Measurements from ENCODE around the gene SALL1. TPM values are rescaled to one million over a fixed set of nuclear protein-coding genes. Genes with fewer than 3 reads are reported as not detected.
A peak's percentile ranks its signal among the peaks of the same experiment; 100 is the strongest.

Gene SALL1
- total RNA-seq, 1 donor from 2014 or later: 15.0 TPM

DNA sequence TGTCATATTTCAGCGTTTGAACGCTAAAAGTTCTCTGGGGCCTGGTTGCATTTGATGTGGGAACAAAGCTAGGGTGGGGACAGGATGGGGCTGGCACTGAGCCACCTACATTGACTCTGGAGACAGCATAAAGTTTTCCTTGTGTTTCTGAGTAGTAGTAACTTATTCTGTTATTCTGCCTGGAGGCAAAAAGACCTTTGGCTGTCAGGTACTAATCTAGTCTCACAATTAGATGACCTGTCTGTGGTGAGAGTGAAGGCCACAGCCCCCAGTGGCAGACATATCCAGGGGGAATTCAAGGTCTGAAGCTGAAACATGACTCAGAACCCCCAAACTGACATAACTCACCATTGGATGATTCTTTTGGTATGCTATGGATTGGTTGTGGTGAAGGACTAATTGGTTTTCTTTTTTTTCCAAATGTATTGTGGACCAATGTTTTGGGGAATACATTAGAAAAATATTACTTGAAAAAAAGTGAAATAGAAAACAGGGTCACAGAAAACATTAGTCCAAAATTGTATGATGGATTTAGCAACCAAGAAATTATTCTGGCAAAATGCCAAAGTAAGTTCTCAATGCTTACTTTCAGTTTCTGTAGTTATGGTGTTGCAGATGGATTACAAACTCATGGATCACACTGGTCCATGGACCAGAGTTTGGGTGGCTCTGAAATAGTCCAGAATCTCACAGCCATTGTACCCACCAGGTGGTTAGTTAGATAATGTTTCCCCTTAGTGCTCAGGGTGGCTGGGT is 10.5 kb upstream of the SALL1 start:
- peaks cover 5% of the 10 kb centered on the region for H3K27me3 ChIP-seq (ENCODE audit: insufficient read depth, low read length)
- TF ChIP-seq EZH2 (IDR thresholded peaks at IDR 0.05; ENCODE audit: insufficient read depth, low read length): no peak
- TF ChIP-seq, protein P1, sequence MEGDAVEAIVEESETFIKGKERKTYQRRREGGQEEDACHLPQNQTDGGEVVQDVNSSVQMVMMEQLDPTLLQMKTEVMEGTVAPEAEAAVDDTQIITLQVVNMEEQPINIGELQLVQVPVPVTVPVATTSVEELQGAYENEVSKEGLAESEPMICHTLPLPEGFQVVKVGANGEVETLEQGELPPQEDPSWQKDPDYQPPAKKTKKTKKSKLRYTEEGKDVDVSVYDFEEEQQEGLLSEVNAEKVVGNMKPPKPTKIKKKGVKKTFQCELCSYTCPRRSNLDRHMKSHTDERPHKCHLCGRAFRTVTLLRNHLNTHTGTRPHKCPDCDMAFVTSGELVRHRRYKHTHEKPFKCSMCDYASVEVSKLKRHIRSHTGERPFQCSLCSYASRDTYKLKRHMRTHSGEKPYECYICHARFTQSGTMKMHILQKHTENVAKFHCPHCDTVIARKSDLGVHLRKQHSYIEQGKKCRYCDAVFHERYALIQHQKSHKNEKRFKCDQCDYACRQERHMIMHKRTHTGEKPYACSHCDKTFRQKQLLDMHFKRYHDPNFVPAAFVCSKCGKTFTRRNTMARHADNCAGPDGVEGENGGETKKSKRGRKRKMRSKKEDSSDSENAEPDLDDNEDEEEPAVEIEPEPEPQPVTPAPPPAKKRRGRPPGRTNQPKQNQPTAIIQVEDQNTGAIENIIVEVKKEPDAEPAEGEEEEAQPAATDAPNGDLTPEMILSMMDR (IDR thresholded peaks at IDR 0.05; ENCODE audit: insufficient read depth, low read depth, low read length): no peak
- DNase-seq (ENCODE audit: low read depth) (no peak), FAIRE-seq (no peak)
- no peaks in the 10 kb centered on the region for H3K36me3 Mint-ChIP-seq (ENCODE audit: low read depth, unreplicated experiment)
- no peak overlapping the region for H3K4me3 Mint-ChIP-seq (ENCODE audit: unreplicated experiment)
- H2AFZ ChIP-seq (ENCODE audit: low read depth, low read length): no peak overlapping the region
- H3K9me3 Mint-ChIP-seq (ENCODE audit: unreplicated experiment): peaks cover 2% of the 10 kb centered on the region
- no peaks in the 10 kb centered on the region for H3K79me2 ChIP-seq (ENCODE audit: insufficient read depth, low read length)
- peak overlapping the region; percentile 19 for H3K4me2 ChIP-seq (ENCODE audit: low read length)
- no peak overlapping the region for H3K4me3 ChIP-seq (ENCODE audit: insufficient read depth, low read depth, low read length)
- H3K9ac ChIP-seq (ENCODE audit: low read length): no peak overlapping the region
- peaks cover 40% of the 10 kb centered on the region for H3K4me1 Mint-ChIP-seq (ENCODE audit: low read depth, unreplicated experiment)
- H4K20me1 ChIP-seq (ENCODE audit: insufficient read depth, low read length): no peaks in the 10 kb centered on the region
- H3K27ac Mint-ChIP-seq (ENCODE audit: unreplicated experiment): no peak overlapping the region
- H3K9me3 ChIP-seq (ENCODE audit: insufficient read depth, low read depth, low read length): no peaks in the 10 kb centered on the region
- no peak overlapping the region for H3K27ac ChIP-seq (ENCODE audit: low read depth, low read length)
- peaks cover 14% of the 10 kb centered on the region for H3K27me3 Mint-ChIP-seq (ENCODE audit: low read depth, unreplicated experiment)
- H3K36me3 ChIP-seq (ENCODE audit: insufficient read depth, low read length): no peaks in the 10 kb centered on the region
- H3K4me1 ChIP-seq (ENCODE audit: insufficient read depth, low read length): peaks cover 23% of the 10 kb centered on the region

DNA sequence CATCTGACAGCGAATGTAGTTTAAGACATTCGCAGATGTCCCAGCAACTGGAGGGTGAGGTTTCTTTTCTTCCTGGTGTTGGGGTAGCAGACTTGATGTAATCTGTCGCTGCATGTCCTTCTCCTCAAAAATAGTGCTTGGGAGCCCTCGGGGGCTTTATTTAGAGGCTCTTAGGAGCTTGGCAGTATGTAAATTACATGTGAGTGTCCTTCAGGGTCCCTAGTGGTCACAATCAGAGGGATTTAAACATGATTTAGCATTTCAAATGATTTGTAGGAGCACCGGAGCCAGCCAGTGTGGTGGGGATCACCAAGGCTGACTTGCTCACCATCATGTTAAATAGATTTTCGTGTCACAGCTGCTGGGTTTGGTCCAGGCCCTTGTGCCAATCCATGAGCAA is 8.8 kb upstream of the SALL1 start:
- Histone ChIP-seq H3K79me2 (ENCODE audit: insufficient read depth, low read length) (peaks cover under 1% of the 10 kb centered on the region), H4K20me1 (ENCODE audit: insufficient read depth, low read length) (no peaks in the 10 kb centered on the region), H3K27me3 (ENCODE audit: insufficient read depth, low read length) (peaks cover 9% of the 10 kb centered on the region), H3K27ac (ENCODE audit: low read depth, low read length) (no peak overlapping the region), H3K36me3 (ENCODE audit: insufficient read depth, low read length) (no peaks in the 10 kb centered on the region), H3K9me3 (ENCODE audit: insufficient read depth, low read depth, low read length) (no peaks in the 10 kb centered on the region), H3K4me3 (ENCODE audit: insufficient read depth, low read depth, low read length) (no peak overlapping the region), H3K9ac (ENCODE audit: low read length) (no peak overlapping the region), H3K4me1 (ENCODE audit: insufficient read depth, low read length) (peaks cover 27% of the 10 kb centered on the region), H3K4me2 (ENCODE audit: low read length) (no peak overlapping the region), H2AFZ (ENCODE audit: low read depth, low read length) (no peak overlapping the region)
- H3K27me3 Mint-ChIP-seq (ENCODE audit: low read depth, unreplicated experiment): peaks cover 26% of the 10 kb centered on the region
- peaks cover 4% of the 10 kb centered on the region for H3K9me3 Mint-ChIP-seq (ENCODE audit: unreplicated experiment)
- DNase-seq (ENCODE audit: low read depth): no peak
- FAIRE-seq: peak; percentile 20
- H3K27ac Mint-ChIP-seq (ENCODE audit: unreplicated experiment): no peak overlapping the region
- H3K4me3 Mint-ChIP-seq (ENCODE audit: unreplicated experiment): no peak overlapping the region
- H3K4me1 Mint-ChIP-seq (ENCODE audit: low read depth, unreplicated experiment): peaks cover 45% of the 10 kb centered on the region
- H3K36me3 Mint-ChIP-seq (ENCODE audit: low read depth, unreplicated experiment): peaks cover 2% of the 10 kb centered on the region
- TF ChIP-seq, protein P1 (IDR thresholded peaks at IDR 0.05; ENCODE audit: insufficient read depth, low read depth, low read length): no peak
- TF ChIP-seq EZH2 (IDR thresholded peaks at IDR 0.05; ENCODE audit: insufficient read depth, low read length): no peak

DNA sequence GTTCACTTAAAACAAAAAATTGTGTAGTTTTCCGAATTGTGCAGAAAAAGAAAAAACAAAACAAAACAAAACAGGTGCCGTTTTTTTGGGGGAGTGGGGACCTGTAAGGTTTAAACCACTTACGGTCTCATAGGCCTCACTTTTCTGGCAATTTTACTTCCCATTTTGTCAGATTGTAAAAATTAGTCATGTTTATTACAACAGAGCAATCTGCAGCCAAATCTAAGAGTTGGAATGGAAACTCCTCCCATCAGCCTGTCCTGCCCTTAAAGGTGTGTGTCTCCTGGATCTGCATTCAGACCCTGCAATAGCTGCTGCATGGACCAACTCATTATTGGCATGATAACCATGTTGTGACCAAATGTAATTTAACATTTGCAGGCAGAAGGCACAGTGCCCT is 8.2 kb upstream of the SALL1 start:
- Mint-ChIP-seq H3K4me3 (ENCODE audit: unreplicated experiment) (no peak overlapping the region), H3K36me3 (ENCODE audit: low read depth, unreplicated experiment) (peaks cover 2% of the 10 kb centered on the region), H3K9me3 (ENCODE audit: unreplicated experiment) (peaks cover 5% of the 10 kb centered on the region), H3K27ac (ENCODE audit: unreplicated experiment) (no peak overlapping the region), H3K27me3 (ENCODE audit: low read depth, unreplicated experiment) (peaks cover 27% of the 10 kb centered on the region), H3K4me1 (ENCODE audit: low read depth, unreplicated experiment) (peaks cover 42% of the 10 kb centered on the region)
- H3K9ac ChIP-seq (ENCODE audit: low read length): no peak overlapping the region
- DNase-seq (ENCODE audit: low read depth): no peak
- TF ChIP-seq EZH2 (IDR thresholded peaks at IDR 0.05; ENCODE audit: insufficient read depth, low read length): no peak
- TF ChIP-seq, protein P1 (IDR thresholded peaks at IDR 0.05; ENCODE audit: insufficient read depth, low read depth, low read length): no peak
- peaks cover 26% of the 10 kb centered on the region for H3K4me1 ChIP-seq (ENCODE audit: insufficient read depth, low read length)
- H3K27ac ChIP-seq (ENCODE audit: low read depth, low read length): no peak overlapping the region
- H4K20me1 ChIP-seq (ENCODE audit: insufficient read depth, low read length): no peaks in the 10 kb centered on the region
- H3K4me3 ChIP-seq (ENCODE audit: insufficient read depth, low read depth, low read length): no peak overlapping the region
- no peak for FAIRE-seq
- no peaks in the 10 kb centered on the region for H3K36me3 ChIP-seq (ENCODE audit: insufficient read depth, low read length)
- H3K27me3 ChIP-seq (ENCODE audit: insufficient read depth, low read length): peaks cover 13% of the 10 kb centered on the region
- H3K79me2 ChIP-seq (ENCODE audit: insufficient read depth, low read length): peaks cover 4% of the 10 kb centered on the region
- no peak overlapping the region for H3K4me2 ChIP-seq (ENCODE audit: low read length)
- no peak overlapping the region for H2AFZ ChIP-seq (ENCODE audit: low read depth, low read length)
- H3K9me3 ChIP-seq (ENCODE audit: insufficient read depth, low read depth, low read length): no peaks in the 10 kb centered on the region

Measured in astrocyte (in vitro differentiated cells and primary cell).